GM19324 (cell line): ENCODE results near the gene JAK1.
"Not testable (repeated sequence)": the region's sequence is repeated elsewhere in the genome, so short reads cannot be mapped to it uniquely, and the experiment has no call there.

ENCODE experiments used
- ATAC-seq: cut with Tn5 transposase; IDR thresholded peaks from one replicate; pipeline ENCODE4 v1.9.1; 2021; ENCODE audit warnings: mild to moderate bottlenecking, moderate library complexity; ENCODE audit not compliant: unreplicated experiment, low FRiP score

Gene JAK1

GRCh38 chr1:64953241-64953640 lies 13.1 kb downstream of the JAK1 start:
- ATAC-seq: no peak

- ATAC-seq: no peak
Measured at GRCh38 chr1:64950284-64950809, 16.0 kb downstream of the JAK1 start.

GRCh38 chr1:64948905-64949833 lies 17.2 kb downstream of the JAK1 start:
- ATAC-seq: no peak

GRCh38 chr1:64948216-64948615 lies 18.1 kb downstream of the JAK1 start:
- ATAC-seq: no peak

- ATAC-seq: no peak
Measured at GRCh38 chr1:64946916-64947315, 19.4 kb downstream of the JAK1 start.

- ATAC-seq: no peak
Measured at GRCh38 chr1:64944913-64945312, 21.4 kb downstream of the JAK1 start.

- no peak for ATAC-seq
Measured at GRCh38 chr1:64942675-64943074, 23.7 kb downstream of the JAK1 start.

GRCh38 chr1:64942118-64942517 lies 24.2 kb downstream of the JAK1 start:
- no peak for ATAC-seq

- no peak for ATAC-seq
Measured at GRCh38 chr1:64941461-64942117, 24.8 kb downstream of the JAK1 start.

GRCh38 chr1:64940025-64940424 lies 26.3 kb downstream of the JAK1 start:
- no peak for ATAC-seq

- ATAC-seq: no peak
Measured at GRCh38 chr1:64938991-64939390, 27.4 kb downstream of the JAK1 start.

- ATAC-seq: no peak
Measured at GRCh38 chr1:64936956-64937355, 29.4 kb downstream of the JAK1 start.

- ATAC-seq: no peak
Measured at GRCh38 chr1:64935551-64936155, 30.7 kb downstream of the JAK1 start.

GRCh38 chr1:64934878-64935275 lies 31.5 kb downstream of the JAK1 start:
- no peak for ATAC-seq

GRCh38 chr1:64934115-64934877 lies 32.1 kb downstream of the JAK1 start:
- no peak for ATAC-seq

GRCh38 chr1:64933296-64934070 lies 32.9 kb downstream of the JAK1 start:
- no peak for ATAC-seq

GRCh38 chr1:64932962-64933295 lies 33.4 kb downstream of the JAK1 start:
- ATAC-seq: no peak

GRCh38 chr1:64930640-64931039 lies 35.7 kb downstream of the JAK1 start:
- ATAC-seq: not testable (repeated sequence)

- ATAC-seq: no peak
Measured at GRCh38 chr1:64929221-64929620, 37.1 kb downstream of the JAK1 start.

GRCh38 chr1:64928325-64928724 lies 38.0 kb downstream of the JAK1 start:
- ATAC-seq: no peak
